Sigmoid colon (tissue), 7 donors: ENCODE measurements around the gene EIF4A2. TPM values are rescaled to one million over a fixed set of nuclear protein-coding genes. Genes with fewer than 3 reads are reported as not detected.

Experiments used
- DNase-seq: peaks from one replicate; pipeline ENCODE4 v3.0.0-alpha.2; 2019
- H3K27ac ChIP-seq, 4 donors: fragments of 200-600 bp; sonication (generic); one replicate each; pipeline ENCODE4 v1.5.1; 2016 to 2019; ENCODE audit warnings: mild to moderate bottlenecking in 1 of 4
- H3K27me3 ChIP-seq, 3 donors: fragments of 200-600 bp; sonication (generic); one replicate each; pipeline ENCODE4 v1.5.1; 2019; ENCODE audit warnings: mild to moderate bottlenecking in 1 of 3
- H3K36me3 ChIP-seq, 4 donors: fragments of 200-600 bp; sonication (generic); one replicate each; pipeline ENCODE4 v1.5.1; 2016 to 2019
- H3K4me1 ChIP-seq, 4 donors: fragments of 200-600 bp; sonication (generic); one replicate each; pipeline ENCODE4 v1.5.1; 2017 to 2019
- H3K4me3 ChIP-seq, 4 donors: fragments of 200-600 bp; sonication (generic); one replicate each; pipeline ENCODE4 v1.5.1; 2017 to 2019; ENCODE audit warnings: mild to moderate bottlenecking in 2 of 4, moderate library complexity in 1 of 4
- H3K9me3 ChIP-seq, 4 donors: fragments of 200-600 bp in 3 of 4; sonication (generic) in 3 of 4; one replicate each; pipeline versions ENCODE4 v1.5.1 to v1.6.1; 2013 to 2019
- EP300 ChIP-seq, 4 donors: sonication (generic); formaldehyde crosslinking; IDR thresholded peaks; one replicate each; pipeline ENCODE4 v1.6.1; 2017; ENCODE audit warnings: antibody characterized with exemption in 4 of 4
- POLR2A ChIP-seq, 2 donors: fragments of 450-650 bp; IDR thresholded peaks; one replicate each; pipeline ENCODE4 v1.6.1; 2016; ENCODE audit warnings: antibody characterized with exemption in 2 of 2, mild to moderate bottlenecking in 2 of 2, moderate library complexity in 2 of 2
- POLR2AphosphoS5 ChIP-seq, 4 donors: sonication (generic); formaldehyde crosslinking; IDR thresholded peaks; one replicate each; pipeline ENCODE4 v1.6.1; 2017; ENCODE audit warnings: antibody characterized with exemption in 4 of 4
- WGBS, 2 donors: extraction: QIAGEN DNeasy Blood & Tissue Kit; methylation state at CpG; one replicate each; pipeline ENCODE4 v1.1.7; 2013; 5-methylcytosine and 5-hydroxymethylcytosine counted together
- intact Hi-C: fragments of 100-400 bp; cut with DNase I; formaldehyde crosslinking; loops from one replicate; pipeline ENCODE4 v1.15.1; 2023
- polyA plus RNA-seq, 3 donors: library from polyadenylated mRNA; stranded (reverse); fragments of 200-250 nt; gene quantifications; one replicate each; pipeline ENCODE4 v1.2.3, GENCODE V29; 2013
- total RNA-seq, 4 donors: library from RNA; depleted of rRNA; stranded (reverse); fragments of >200 nt; gene quantifications; one replicate each; pipeline ENCODE4 v1.1.0, GENCODE V29; 2016
- TF ChIP-seq, protein P1 (sequence below), 4 experiments: fragments of 450-650 bp in 3 of 4; fragments of 200-600 bp in 1 of 4; IDR thresholded peaks; one replicate each; pipeline ENCODE4 v1.5.1; 2016 to 2019; ENCODE audit warnings: antibody characterized with exemption in 4 of 4, mild to moderate bottlenecking in 3 of 4, moderate library complexity in 2 of 4
- donor health status: healthy with polysubstance abuse.
- donor health status: Bipolar disorder and iron deficiency.
- donor health status: healthy.

Gene EIF4A2
- total and polyA plus RNA-seq, 7 donors: 305 to 1,010 (median 632) TPM

DNA sequence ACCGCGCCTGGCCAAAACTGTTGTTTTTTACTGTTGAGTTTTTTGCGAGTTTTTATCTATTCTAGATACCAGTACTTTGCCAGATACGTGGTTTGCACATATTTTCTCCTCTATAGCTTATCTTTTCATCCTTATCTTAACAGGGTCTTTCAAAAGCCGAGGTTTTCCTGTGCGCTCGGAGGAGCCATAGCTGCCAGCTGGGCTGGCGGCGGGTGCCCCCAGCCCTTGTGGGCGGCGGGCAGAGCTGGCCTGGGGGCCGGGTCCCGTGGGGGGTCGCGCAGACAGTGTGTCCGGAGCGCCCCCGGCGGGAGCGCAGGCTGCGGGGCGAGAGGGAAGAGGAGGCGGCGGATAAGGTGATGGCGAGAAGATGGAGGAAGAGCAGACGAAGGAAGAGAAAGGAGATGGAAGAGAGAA, 11.1 kb upstream of the EIF4A2 start:
- H3K9me3 ChIP-seq: no peaks in the 10 kb centered on the region
- intact Hi-C loops: no loop called here
- no peaks in the 10 kb centered on the region for H3K27me3 ChIP-seq
- H3K27ac ChIP-seq: peak overlapping the region in 2 of 4 donors; percentile 19 to 49
- TF ChIP-seq POLR2A (IDR thresholded peaks at IDR 0.05): no peak
- TF ChIP-seq, protein P1, sequence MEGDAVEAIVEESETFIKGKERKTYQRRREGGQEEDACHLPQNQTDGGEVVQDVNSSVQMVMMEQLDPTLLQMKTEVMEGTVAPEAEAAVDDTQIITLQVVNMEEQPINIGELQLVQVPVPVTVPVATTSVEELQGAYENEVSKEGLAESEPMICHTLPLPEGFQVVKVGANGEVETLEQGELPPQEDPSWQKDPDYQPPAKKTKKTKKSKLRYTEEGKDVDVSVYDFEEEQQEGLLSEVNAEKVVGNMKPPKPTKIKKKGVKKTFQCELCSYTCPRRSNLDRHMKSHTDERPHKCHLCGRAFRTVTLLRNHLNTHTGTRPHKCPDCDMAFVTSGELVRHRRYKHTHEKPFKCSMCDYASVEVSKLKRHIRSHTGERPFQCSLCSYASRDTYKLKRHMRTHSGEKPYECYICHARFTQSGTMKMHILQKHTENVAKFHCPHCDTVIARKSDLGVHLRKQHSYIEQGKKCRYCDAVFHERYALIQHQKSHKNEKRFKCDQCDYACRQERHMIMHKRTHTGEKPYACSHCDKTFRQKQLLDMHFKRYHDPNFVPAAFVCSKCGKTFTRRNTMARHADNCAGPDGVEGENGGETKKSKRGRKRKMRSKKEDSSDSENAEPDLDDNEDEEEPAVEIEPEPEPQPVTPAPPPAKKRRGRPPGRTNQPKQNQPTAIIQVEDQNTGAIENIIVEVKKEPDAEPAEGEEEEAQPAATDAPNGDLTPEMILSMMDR (IDR thresholded peaks at IDR 0.05): no peak
- no peak for DNase-seq
- H3K4me1 ChIP-seq: peaks cover 0 to 14% (median 4%) of the 10 kb centered on the region in 4 donors
- peak overlapping the region; percentile 18 to 53 (median 44) for H3K4me3 ChIP-seq
- WGBS, 2 donors: 10 to 19% methylated on average over 26 of the region's 26 CpGs
- no peaks in the 10 kb centered on the region for H3K36me3 ChIP-seq

DNA sequence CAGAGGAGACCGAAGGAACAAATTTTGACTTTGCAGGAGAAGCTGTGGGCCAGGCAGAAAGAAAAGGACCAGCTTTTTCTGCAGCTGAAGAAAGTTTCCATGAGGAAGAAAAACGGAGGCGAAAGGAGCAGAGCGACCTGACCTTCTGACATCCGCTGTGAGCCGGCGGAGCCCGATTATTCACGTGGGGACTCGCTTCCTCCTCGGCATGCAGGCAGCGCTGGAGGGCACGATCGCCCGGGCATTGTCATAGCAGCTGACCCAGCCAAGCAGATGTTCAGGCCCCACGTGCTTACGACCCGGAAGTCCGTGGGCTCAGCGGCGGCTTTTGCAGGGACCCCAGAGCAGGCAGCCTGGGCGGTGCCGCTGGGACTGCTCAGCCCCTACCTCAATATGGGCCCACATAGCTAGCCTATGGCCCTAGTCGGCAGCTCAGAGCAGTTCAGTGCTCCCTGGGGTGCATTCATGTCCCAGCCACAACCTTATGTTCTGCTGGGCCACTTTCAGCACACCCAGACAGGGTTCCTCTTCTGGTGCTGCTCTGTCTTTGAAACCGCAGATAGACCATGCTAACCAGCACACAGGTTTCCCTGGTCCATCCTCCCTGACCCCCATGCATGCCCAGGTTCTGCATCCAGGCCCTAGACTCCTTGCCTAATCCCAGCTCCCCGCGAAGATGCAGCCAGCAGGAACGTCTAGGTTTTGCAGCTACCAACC, 10.5 kb upstream of the EIF4A2 start:
- DNase-seq: peak; percentile 78
- H3K36me3 ChIP-seq: no peaks in the 10 kb centered on the region
- no peaks in the 10 kb centered on the region for H3K9me3 ChIP-seq
- no peaks in the 10 kb centered on the region for H3K27me3 ChIP-seq
- 18 to 29% methylated on average over 28 of the region's 28 CpGs for WGBS, 2 donors
- intact Hi-C loops: no loop called here
- H3K27ac ChIP-seq: peak overlapping the region in 3 of 4 donors; percentile 19 to 49 (median 24)
- peak overlapping the region; percentile 18 to 53 (median 44) for H3K4me3 ChIP-seq
- H3K4me1 ChIP-seq: peaks cover 0 to 14% (median 4%) of the 10 kb centered on the region in 4 donors
- TF ChIP-seq, protein P1 (IDR thresholded peaks at IDR 0.05): no peak
- TF ChIP-seq POLR2AphosphoS5 (IDR thresholded peaks at IDR 0.05): peak in 2 of 4 donors; percentile 11 to 38

DNA sequence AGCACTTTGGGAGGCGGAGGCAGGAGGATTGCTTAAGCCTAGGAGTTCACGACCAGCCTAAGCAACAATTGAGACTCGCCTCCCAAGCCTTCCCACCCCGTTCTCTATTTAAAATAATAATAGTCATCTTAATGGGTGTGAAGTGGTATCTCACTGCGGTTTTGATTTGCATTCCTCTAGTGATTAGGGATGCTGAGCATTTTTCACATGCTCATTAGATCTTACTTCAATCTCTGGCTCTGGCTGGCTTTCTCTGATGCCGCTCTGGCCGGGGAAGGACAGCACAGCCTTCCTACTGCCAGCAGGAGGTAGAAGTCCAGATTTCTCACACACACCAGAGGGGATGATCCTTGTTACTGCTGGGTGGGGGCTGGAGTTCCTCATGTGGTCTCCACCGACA, 7.4 kb upstream of the EIF4A2 start:
- Histone ChIP-seq H3K27me3 (no peaks in the 10 kb centered on the region), H3K9me3 (no peaks in the 10 kb centered on the region), H3K4me3 (no peak overlapping the region), H3K4me1 (peaks cover 0 to 14% (median 4%) of the 10 kb centered on the region in 4 donors), H3K36me3 (no peaks in the 10 kb centered on the region), H3K27ac (no peak overlapping the region)
- intact Hi-C loops: no loop called here
- no peak for TF ChIP-seq POLR2AphosphoS5 (IDR thresholded peaks at IDR 0.05)
- TF ChIP-seq EP300 (IDR thresholded peaks at IDR 0.05): no peak
- TF ChIP-seq POLR2A (IDR thresholded peaks at IDR 0.05): no peak
- TF ChIP-seq, protein P1 (IDR thresholded peaks at IDR 0.05): no peak
- 78 to 81% methylated on average over 8 of the region's 8 CpGs for WGBS, 2 donors
- DNase-seq: no peak

DNA sequence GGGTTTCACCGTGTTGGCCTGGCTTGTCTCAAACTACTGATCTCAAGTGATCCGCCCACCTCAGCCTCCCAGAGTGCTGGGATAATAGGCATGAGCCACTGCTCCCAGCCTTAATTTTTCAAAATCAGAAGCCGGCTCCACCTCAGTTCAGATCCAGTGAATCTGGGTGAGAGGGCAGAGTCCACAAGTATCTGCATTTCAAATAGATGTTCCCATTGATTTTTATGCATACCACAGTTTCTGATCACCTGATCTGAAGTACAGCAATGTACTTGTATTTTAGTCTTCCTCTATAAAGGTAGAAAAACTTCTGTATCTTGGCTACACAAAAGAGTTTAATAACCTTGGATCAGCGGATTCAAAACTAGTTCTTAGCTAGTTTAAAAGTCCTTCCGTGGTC, 4.2 kb upstream of the EIF4A2 start:
- Histone ChIP-seq H3K4me1 (peaks cover 0 to 7% (median 2%) of the 10 kb centered on the region in 4 donors), H3K36me3 (no peaks in the 10 kb centered on the region), H3K4me3 (no peak overlapping the region), H3K27ac (no peak overlapping the region), H3K9me3 (no peaks in the 10 kb centered on the region), H3K27me3 (no peaks in the 10 kb centered on the region)
- WGBS, 2 donors: 95 to 96% methylated on average over 5 of the region's 5 CpGs
- intact Hi-C loops: no loop called here
- DNase-seq: no peak
- TF ChIP-seq, protein P1 (IDR thresholded peaks at IDR 0.05): no peak
- no peak for TF ChIP-seq EP300 (IDR thresholded peaks at IDR 0.05)
- no peak for TF ChIP-seq POLR2AphosphoS5 (IDR thresholded peaks at IDR 0.05)
- TF ChIP-seq POLR2A (IDR thresholded peaks at IDR 0.05): no peak
